Stimulated activated CD8-positive, alpha-beta memory T cell treated with anti-CD3 and anti-CD28 coated beads, Interleukin-12 subunit alpha, Interleukin-12 subunit beta, amount 100 ng/mL, for 24 hours (primary cell): ENCODE results near the gene BORA.
"Not testable (repeated sequence)": the region's sequence is repeated elsewhere in the genome, so short reads cannot be mapped to it uniquely, and the experiment has no call there.

Experiments used
- DNase-seq: peaks from one replicate; pipeline ENCODE4 v3.0.0-alpha.2; 2020; ENCODE audit errors: extremely low read depth

The BORA gene

GRCh38 chr13:72727417-72728289 lies at the start of gene BORA, which contains the start of gene MZT1:
TSS of gene BORA (plus strand) at chr13:72727923. CDS start at chr13:72728941, 1,018 bp downstream.
TSS of gene MZT1 (minus strand) at chr13:72727629. CDS start at chr13:72727602, 27 bp downstream.
- peak; percentile 78 for DNase-seq

- no peak for DNase-seq
These were observed 49.4 kb upstream of the BORA start for GRCh38 chr13:72678312-72678711.

- no peak for DNase-seq
These were observed 47.4 kb upstream of the BORA start for GRCh38 chr13:72680353-72680752.

DNA sequence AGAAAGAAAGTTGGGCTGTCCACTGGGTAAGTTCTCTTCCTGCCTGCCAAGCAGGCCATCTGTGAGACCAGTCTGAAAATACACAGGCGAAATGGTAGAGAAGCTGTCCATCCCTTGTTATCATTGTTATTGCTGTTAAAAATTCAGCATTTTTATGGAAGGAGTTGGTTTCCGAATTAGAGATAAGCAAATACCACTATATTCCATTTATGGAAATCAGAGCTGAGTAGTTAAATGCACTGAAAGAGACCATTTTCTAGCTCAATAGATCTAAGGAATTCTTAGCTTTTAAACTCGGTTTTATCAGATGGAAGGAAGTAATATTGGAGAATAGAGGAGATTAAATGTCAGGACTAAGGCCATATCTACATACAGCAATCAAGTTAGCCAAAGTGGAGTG lies 41.0 kb upstream of the BORA start:
- no peak for DNase-seq

DNA sequence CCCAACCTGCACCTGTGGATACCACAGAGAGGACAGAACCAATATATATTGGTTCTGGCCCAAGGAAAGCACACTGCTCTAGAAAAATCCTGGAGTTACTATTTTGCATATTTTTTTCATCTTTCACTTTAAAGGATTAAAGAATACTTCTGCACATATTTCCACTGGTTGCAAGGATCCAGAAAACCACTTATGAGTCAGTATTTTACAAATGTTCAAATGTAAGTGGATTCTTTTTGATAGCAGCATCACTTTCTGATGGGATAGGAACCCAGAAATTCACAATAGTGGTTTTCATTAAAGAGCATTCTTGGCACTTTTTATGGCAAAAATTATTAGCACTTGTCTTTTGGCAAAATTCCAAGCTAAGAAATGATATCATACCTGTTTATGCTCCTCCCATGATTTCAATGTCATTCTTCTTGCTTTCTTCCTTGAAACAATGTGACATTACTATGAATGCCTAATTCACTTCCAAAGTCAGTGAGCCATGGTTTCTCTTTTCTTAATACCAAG lies 38.5 kb upstream of the BORA start:
- DNase-seq = no peak

GRCh38 chr13:72692884-72693514 lies 34.7 kb upstream of the BORA start:
- no peak for DNase-seq

GRCh38 chr13:72693832-72694231 lies 33.9 kb upstream of the BORA start:
- DNase-seq = no peak

- DNase-seq = no peak
These were observed 33.4 kb upstream of the BORA start for GRCh38 chr13:72694314-72694713.

DNA sequence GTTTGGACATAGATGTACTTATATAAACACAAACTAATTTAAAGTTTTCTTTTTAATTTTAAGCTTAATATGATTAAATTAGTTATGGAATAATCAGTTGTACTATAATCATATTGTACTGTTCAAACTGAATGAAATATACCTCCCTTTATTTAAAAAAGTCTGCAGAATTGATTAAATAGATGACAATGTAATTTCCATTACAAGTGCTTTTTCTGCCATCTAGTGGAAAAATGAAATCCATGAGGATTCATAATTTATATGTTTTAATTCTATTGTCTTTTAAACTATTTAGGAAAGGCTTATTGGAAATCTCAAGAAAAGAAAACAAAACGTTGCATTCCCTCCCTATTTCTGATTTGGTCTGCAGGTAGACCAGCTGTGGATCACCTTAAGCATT lies 31.1 kb upstream of the BORA start:
- DNase-seq = no peak

- no peak for DNase-seq
These were observed 29.6 kb upstream of the BORA start for GRCh38 chr13:72698164-72698563.

GRCh38 chr13:72700509-72700908 lies 27.2 kb upstream of the BORA start:
- no peak for DNase-seq

DNA sequence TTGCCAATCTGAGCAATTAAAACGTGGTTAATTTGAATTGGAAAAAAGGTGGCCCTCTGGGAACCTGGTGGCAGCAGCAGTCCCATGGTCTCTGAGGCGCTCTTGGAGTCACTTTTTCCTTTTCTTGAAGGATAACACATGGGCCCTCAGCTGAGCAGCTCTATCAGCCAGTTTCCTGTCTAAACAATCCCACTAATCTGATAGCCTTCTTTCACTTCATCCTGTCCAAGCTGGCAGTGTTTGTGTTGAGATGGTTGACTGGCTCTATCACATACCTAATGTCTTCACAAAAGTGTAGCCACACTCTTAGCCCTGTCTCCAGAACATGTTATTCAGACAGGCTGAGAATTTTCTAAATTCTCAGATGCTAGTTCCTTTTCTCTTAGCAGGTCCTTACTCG lies 10.9 kb upstream of the BORA start:
- no peak for DNase-seq

DNA sequence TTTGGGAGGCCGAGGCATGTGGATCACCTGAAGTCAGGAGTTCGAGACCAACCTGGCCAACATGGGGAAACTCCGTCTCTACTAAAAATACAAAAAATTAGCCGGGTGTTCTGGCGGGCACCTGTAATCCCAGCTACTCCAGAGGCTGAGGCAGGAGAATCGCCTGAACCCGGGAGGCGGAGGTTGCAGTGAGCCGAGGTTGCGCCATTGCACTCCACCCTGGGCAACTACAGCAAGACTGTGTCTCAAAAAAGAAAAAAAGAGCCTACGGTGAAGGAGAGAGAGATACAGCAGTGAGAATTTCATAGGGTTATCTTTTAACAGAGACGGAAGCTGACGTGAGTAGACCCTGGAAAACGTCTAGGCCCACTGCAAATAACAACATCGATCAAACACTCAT lies 1.5 kb upstream of the BORA start:
- DNase-seq = not testable (repeated sequence)

DNA sequence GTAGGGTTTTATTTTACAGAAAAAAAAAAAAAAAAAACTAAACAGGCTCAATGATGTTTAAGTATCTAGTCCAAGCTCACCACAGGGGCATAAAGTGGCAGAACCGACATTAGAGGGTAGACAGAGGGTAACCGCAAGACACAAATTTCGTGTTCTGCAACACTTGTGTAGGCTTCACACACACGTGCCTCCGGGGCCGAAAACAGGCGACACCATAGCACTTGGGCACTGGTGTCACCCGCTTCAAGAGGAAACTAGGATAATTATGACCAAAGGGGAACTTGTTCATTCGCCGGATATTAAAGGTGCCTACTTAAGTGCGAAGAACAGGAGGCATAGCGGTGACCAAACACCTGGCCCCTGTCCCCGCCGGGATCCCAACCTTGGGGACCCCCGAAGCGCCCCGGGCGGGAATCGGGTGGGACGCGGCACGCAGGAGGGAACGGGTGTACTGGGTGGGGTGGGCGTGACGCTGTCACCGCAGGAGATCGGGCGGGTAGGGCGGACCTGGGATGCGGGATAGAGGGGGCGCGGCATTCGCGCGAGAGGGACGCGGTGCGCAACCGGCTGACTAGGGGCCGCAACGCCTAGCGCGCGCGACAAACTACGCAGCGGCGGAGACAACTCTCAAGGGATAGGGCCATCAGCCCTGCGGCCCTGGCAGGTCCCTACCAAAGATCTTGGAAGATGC lies 852 bp upstream of the BORA start:
- no peak for DNase-seq

- DNase-seq = no peak
These were observed 525 bp downstream of the BORA start for GRCh38 chr13:72728290-72728605.

- DNase-seq = no peak
These were observed 9.3 kb downstream of the BORA start for GRCh38 chr13:72737033-72737432.

DNA sequence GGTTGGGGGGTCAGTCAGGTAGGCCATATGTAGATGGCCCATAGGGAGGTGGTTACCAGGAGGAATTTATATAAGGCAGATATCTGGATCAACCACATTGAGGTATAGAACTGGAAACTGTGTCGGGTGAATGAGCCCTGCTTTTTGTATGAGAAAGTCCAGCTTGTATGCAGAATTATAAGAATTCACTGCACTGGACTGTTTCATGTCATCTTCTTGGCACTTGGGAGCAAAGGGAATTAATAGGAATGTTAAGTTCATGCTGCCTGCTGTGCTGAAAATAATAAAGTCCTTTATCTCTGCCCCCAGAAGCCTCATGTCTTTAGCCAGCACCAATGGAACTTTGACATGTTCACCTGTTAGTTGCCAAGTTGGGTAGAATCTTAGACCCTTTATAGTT lies 12.3 kb downstream of the BORA start:
- no peak for DNase-seq

DNA sequence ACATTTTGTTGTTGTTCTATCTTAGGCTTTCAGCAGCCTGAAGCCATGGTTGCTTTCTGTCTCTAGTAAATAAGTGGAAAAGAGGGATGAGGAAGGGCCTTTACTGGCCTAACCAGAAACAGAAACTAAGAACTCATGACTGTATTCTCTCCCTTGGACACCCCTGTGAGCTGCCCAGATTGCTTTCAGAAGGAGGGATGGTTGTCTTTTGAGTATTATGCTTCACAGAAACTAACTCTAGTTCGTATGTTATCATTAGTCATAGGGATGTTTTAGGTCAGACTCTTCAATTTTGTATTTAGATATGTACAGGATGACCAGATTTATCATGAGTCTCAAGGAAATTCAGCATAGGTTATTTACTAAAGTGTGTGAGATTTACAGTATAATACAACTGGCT lies 17.5 kb downstream of the BORA start:
- DNase-seq = no peak

DNA sequence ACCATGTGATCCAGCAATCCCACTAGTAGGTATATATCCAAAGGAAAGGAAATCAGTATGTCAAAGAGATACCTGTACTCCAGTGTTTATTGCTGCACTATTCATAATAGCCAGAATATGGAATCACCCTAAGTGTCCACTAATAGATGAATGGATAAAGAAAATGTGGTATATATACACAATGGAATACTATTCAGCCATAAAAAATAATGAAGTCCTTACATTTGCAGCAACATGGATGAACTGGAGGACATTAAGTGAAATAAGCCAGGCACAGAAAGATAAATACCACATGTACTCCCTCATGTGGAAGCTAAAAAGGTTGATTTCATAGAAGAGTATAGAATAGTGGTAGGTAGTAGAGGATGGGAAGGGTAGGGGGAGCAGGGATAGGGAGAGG lies 23.5 kb downstream of the BORA start:
- no peak for DNase-seq

GRCh38 chr13:72754111-72754510 lies 26.4 kb downstream of the BORA start:
- DNase-seq = no peak

DNA sequence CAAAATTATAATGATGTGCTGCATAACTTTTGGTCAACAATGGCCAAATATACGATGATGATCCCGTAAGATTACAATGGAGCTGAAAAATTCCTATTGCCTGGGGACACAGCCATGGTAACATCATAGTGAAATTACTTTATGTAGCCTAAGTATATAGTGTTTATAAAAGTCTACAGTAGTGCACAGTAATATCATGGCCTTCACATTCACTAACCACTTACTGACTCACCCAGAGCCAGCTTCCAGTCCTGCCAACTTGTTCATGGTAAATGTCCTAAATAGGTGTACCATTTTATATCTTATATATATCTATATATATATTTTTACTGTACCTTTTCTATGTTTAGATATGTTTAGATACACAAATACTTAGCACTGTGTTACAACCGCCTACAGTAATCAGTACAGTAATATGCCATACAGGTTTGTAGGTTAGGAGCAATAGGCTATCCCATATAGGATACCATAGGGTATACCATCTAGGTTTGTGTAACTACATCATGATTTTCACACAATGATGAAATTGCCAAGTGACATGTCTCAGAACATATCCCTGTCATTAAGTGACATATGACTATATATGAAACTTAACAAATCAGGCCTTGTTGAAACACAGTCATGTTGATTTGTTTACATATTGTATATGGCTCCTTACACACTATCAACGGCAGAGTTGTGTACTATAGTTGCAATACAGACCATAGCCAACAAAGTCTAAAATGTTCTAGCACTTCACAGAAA lies 30.2 kb downstream of the BORA start:
- no peak for DNase-seq

DNA sequence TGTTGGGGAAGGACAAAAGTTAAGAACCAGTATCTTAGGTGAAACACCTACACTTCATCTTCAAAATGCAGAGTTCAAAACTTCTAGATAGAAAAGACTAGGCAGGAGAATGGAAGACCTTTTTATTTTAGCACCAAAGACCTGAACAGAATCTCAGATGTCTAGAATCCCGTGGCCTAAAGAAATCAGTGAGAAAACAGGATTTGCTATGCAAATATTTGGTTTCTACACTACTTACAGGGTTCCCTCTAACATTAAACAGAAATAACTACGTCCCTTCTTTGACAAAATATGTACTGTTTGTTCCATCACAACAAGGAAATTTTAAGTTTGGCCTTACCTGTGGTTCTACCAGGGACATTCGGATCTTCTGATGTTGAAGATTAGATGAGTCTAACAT lies 32.5 kb downstream of the BORA start:
- DNase-seq = no peak
